ENCODE results near the gene SLC47A2.

SLC47A2 gene

DNA sequence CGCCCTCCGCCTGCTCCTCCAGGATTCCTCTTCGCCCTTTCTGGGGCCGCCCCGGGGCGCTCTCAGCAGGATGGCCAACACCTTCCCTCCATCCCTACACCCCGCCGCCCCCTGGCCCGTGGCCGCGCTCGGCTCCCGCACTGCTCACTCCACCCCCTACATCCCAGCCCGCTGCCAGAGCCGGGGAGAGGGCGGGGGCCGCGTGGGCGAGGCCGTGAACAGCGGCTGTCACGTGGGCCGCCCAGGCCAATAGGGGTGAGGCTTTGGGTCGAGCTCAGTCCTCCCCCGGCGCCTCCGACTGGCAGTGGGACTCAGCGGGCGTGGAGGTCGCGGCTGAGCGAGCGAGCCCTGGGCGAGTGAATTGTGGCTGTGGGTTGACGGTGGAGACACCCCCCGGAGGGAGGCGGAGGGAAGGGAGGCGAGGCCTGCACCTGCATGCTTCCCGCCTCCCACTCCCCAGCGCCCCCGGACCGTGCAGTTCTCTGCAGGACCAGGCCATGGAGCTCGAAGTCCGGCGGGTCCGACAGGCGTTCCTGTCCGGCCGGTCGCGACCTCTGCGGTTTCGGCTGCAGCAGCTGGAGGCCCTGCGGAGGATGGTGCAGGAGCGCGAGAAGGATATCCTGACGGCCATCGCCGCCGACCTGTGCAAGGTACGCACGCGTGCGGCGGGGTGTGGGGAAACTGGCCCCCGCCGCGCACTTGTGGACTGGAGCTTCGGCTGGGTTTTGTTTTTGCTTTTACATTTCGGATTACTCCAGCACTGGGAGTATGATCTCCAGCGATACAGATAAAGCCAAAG, 67.7 kb downstream of the SLC47A2 start, which contains the start of gene ALDH3A2:
Gene ALDH3A2 (plus strand): TSS at position 277 of the 799 bp plus-strand sequence. CDS start 221 bp downstream, at position 498.
- H3K18ac ChIP-seq (ENCODE audit: low read depth in 1 of 2, low read length in 2 of 2): peak within 1 kb of the TSS; percentile 95
- peak within 1 kb of the TSS; percentile 11 to 95 for H2BK12ac ChIP-seq (ENCODE audit: low read length in 2 of 2)
- peaks cover 6 to 8% of the 10 kb centered on the region in 2 experiments for H3K36me3 ChIP-seq (ENCODE audit: control insufficient read depth in 1 of 2, insufficient read depth in 2 of 2, low read depth in 1 of 2, low read length in 2 of 2)
- peak within 1 kb of the TSS; percentile 95 for H2BK120ac ChIP-seq (ENCODE audit: low read depth, low read length)
- no peaks in the 10 kb centered on the region for H3K9me3 ChIP-seq (ENCODE audit: control insufficient read depth, low read length)
- no peak within 1 kb of the TSS for H2AK5ac ChIP-seq (ENCODE audit: low read length, severe bottlenecking)
- peak within 1 kb of the TSS in 1 of 2 experiments; percentile 84 for H3K14ac ChIP-seq (ENCODE audit: low read length in 2 of 2)
- DNase-seq: peak; percentile 93
- H4K8ac ChIP-seq (ENCODE audit: low read length): peak within 1 kb of the TSS; percentile 100
- peak within 1 kb of the TSS; percentile 95 for H2BK15ac ChIP-seq (ENCODE audit: low read depth, poor library complexity, severe bottlenecking)
- H3K27ac ChIP-seq (ENCODE audit: low read length, poor library complexity, severe bottlenecking): peak within 1 kb of the TSS; percentile 96
- peak within 1 kb of the TSS; percentile 97 for H4K91ac ChIP-seq (ENCODE audit: low read length)
- peaks cover 9% of the 10 kb centered on the region for H3K4me1 ChIP-seq (ENCODE audit: control insufficient read depth, insufficient read depth, low read depth, low read length)
- H3K4ac ChIP-seq (ENCODE audit: low read depth in 1 of 2, low read length in 2 of 2): peak within 1 kb of the TSS; percentile 83 to 97
- H3K79me1 ChIP-seq (replicated peaks; ENCODE audit: low read length, poor library complexity, severe bottlenecking): peaks cover 14% of the 10 kb centered on the region
- H2AFZ ChIP-seq (ENCODE audit: low read depth, low read length): peak within 1 kb of the TSS; percentile 88
- H3K27me3 ChIP-seq (ENCODE audit: control insufficient read depth in 1 of 2, insufficient read depth in 1 of 2, low read length in 2 of 2): no peaks in the 10 kb centered on the region
- WGBS: 0% methylated on average over 45 of the region's 71 CpGs
- peak within 1 kb of the TSS; percentile 20 to 75 for H3K23ac ChIP-seq (ENCODE audit: low read length in 2 of 2)
- H2BK5ac ChIP-seq (ENCODE audit: low read depth, low read length, poor library complexity, severe bottlenecking): peak within 1 kb of the TSS; percentile 88
- peak within 1 kb of the TSS; percentile 85 to 93 for H3K4me3 ChIP-seq (ENCODE audit: insufficient read depth in 1 of 2, low read depth in 1 of 2, low read length in 2 of 2)
- H3K9ac ChIP-seq (ENCODE audit: low read length): peak within 1 kb of the TSS; percentile 90
- H3K4me2 ChIP-seq (ENCODE audit: low read length, poor library complexity, severe bottlenecking): peak within 1 kb of the TSS; percentile 96

- peak overlapping the region in 1 of 2 experiments; percentile 84 for H3K14ac ChIP-seq (ENCODE audit: low read length in 2 of 2)
- peak overlapping the region; percentile 97 for H4K91ac ChIP-seq (ENCODE audit: low read length)
- no peaks in the 10 kb centered on the region for H3K36me3 ChIP-seq (ENCODE audit: control insufficient read depth in 1 of 2, insufficient read depth in 2 of 2, low read depth in 1 of 2, low read length in 2 of 2)
- H2BK12ac ChIP-seq (ENCODE audit: low read length in 2 of 2): peak overlapping the region; percentile 11 to 49
- peak overlapping the region; percentile 90 for H3K9ac ChIP-seq (ENCODE audit: low read length)
- peak overlapping the region; percentile 83 to 97 for H3K4ac ChIP-seq (ENCODE audit: low read depth in 1 of 2, low read length in 2 of 2)
- H3K23ac ChIP-seq (ENCODE audit: low read length in 2 of 2): peak overlapping the region; percentile 20 to 75
- peaks cover 9% of the 10 kb centered on the region for H3K4me1 ChIP-seq (ENCODE audit: control insufficient read depth, insufficient read depth, low read depth, low read length)
- no peaks in the 10 kb centered on the region for H3K27me3 ChIP-seq (ENCODE audit: control insufficient read depth in 1 of 2, insufficient read depth in 1 of 2, low read length in 2 of 2)
- 3% methylated on average over 33 of the region's 37 CpGs for WGBS
- H2BK15ac ChIP-seq (ENCODE audit: low read depth, poor library complexity, severe bottlenecking): peak overlapping the region; percentile 95
- peak overlapping the region; percentile 96 for H3K27ac ChIP-seq (ENCODE audit: low read length, poor library complexity, severe bottlenecking)
- peak overlapping the region; percentile 75 for H2AFZ ChIP-seq (ENCODE audit: low read depth, low read length)
- H3K79me1 ChIP-seq (replicated peaks; ENCODE audit: low read length, poor library complexity, severe bottlenecking): peaks cover 12% of the 10 kb centered on the region
- H2BK5ac ChIP-seq (ENCODE audit: low read depth, low read length, poor library complexity, severe bottlenecking): peak overlapping the region; percentile 88
- H2AK5ac ChIP-seq (ENCODE audit: low read length, severe bottlenecking): no peak overlapping the region
- peak overlapping the region; percentile 95 for H2BK120ac ChIP-seq (ENCODE audit: low read depth, low read length)
- H3K9me3 ChIP-seq (ENCODE audit: control insufficient read depth, low read length): no peaks in the 10 kb centered on the region
- peak overlapping the region; percentile 95 for H3K18ac ChIP-seq (ENCODE audit: low read depth in 1 of 2, low read length in 2 of 2)
- peak; percentile 79 for DNase-seq
- peak overlapping the region; percentile 100 for H4K8ac ChIP-seq (ENCODE audit: low read length)
- H3K4me3 ChIP-seq (ENCODE audit: insufficient read depth in 1 of 2, low read depth in 1 of 2, low read length in 2 of 2): peak overlapping the region; percentile 67 to 85
- H3K4me2 ChIP-seq (ENCODE audit: low read length, poor library complexity, severe bottlenecking): peak overlapping the region; percentile 82
These were observed 68.5 kb downstream of the SLC47A2 start for GRCh38 chr17:19647697-19648474.

DNA sequence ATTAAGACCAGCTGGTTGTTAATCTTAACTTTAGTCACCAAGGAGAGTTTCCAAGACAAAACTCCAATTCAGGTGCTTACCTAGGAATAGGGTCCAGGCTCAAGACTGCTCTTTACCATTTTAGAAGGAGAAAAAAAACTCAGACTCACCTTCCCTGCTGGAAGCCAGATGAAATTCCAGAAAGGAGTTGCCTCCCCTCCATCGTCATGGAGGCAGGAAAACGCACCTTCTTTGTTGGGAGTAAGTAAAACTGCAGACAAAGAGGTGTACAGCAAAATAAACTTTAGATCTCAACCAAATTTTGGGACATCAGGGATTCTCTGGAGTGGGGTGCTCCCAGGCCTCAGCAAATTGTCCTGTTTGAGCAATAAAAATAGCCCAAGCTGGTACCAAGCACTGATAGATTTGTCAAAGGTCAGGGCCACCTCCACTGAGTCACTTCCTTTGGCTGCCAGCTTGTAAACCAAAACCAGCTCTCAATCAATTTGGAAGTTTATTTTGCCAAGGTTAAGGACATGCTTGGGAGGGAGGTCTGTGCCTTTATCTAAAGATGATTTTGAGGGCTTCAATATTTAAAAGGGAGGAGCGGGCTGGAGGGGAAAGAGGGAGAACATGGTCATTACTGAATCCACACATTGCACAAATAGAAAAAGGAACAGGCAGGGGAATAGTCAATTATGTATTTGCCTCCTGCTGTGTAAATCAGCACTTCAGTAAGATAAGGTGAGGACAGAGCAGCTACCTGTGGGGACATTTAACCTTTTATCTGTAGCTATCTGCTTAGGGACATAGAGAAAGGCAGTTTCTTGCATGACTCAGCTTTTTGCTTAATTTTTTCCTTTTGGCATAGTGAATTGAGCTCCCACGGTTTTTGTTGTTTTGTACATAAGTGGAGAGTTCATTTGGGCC, 69.3 kb downstream of the SLC47A2 start:
- 11% methylated on average over 3 of the region's 4 CpGs for WGBS
- Histone ChIP-seq H3K18ac (ENCODE audit: low read depth in 1 of 2, low read length in 2 of 2) (no peak overlapping the region), H3K4me1 (ENCODE audit: control insufficient read depth, insufficient read depth, low read depth, low read length) (peaks cover 9% of the 10 kb centered on the region)

More for the DNA sequence above, 69.3 kb downstream of the SLC47A2 start:
- no peaks in the 10 kb centered on the region for H3K9me3 ChIP-seq (ENCODE audit: control insufficient read depth, low read length)
- DNase-seq: peak; percentile 35
- peak overlapping the region; percentile 88 for H2BK5ac ChIP-seq (ENCODE audit: low read depth, low read length, poor library complexity, severe bottlenecking)
- H3K27me3 ChIP-seq (ENCODE audit: control insufficient read depth in 1 of 2, insufficient read depth in 1 of 2, low read length in 2 of 2): no peaks in the 10 kb centered on the region
- peak overlapping the region; percentile 49 for H2AK5ac ChIP-seq (ENCODE audit: low read length, severe bottlenecking)
- no peak overlapping the region for H4K91ac ChIP-seq (ENCODE audit: low read length)
- H3K9ac ChIP-seq (ENCODE audit: low read length): peak overlapping the region; percentile 90
- no peak overlapping the region for H3K23ac ChIP-seq (ENCODE audit: low read length in 2 of 2)
- no peak overlapping the region for H3K4ac ChIP-seq (ENCODE audit: low read depth in 1 of 2, low read length in 2 of 2)
- no peak overlapping the region for H2AFZ ChIP-seq (ENCODE audit: low read depth, low read length)
- H2BK12ac ChIP-seq (ENCODE audit: low read length in 2 of 2): peak overlapping the region in 1 of 2 experiments; percentile 34
- H2BK120ac ChIP-seq (ENCODE audit: low read depth, low read length): peak overlapping the region; percentile 95
- peak overlapping the region; percentile 96 for H3K27ac ChIP-seq (ENCODE audit: low read length, poor library complexity, severe bottlenecking)
- H3K14ac ChIP-seq (ENCODE audit: low read length in 2 of 2): no peak overlapping the region
- H4K8ac ChIP-seq (ENCODE audit: low read length): no peak overlapping the region
- H3K4me2 ChIP-seq (ENCODE audit: low read length, poor library complexity, severe bottlenecking): peak overlapping the region; percentile 82
- peak overlapping the region in 1 of 2 experiments; percentile 85 for H3K4me3 ChIP-seq (ENCODE audit: insufficient read depth in 1 of 2, low read depth in 1 of 2, low read length in 2 of 2)
- H3K79me1 ChIP-seq (replicated peaks; ENCODE audit: low read length, poor library complexity, severe bottlenecking): peaks cover 10% of the 10 kb centered on the region
- no peak overlapping the region for H2BK15ac ChIP-seq (ENCODE audit: low read depth, poor library complexity, severe bottlenecking)
- H3K36me3 ChIP-seq (ENCODE audit: control insufficient read depth in 1 of 2, insufficient read depth in 2 of 2, low read depth in 1 of 2, low read length in 2 of 2): no peaks in the 10 kb centered on the region

All from mesenchymal stem cell (in vitro differentiated cells and primary cell).